ENCODE results near the gene GTF3C2. TPM values are rescaled to one million over a fixed set of nuclear protein-coding genes. Genes with fewer than 3 reads are reported as not detected.

GTF3C2 gene
- total and polyA plus RNA-seq, 2 of the 13 experiments (the other 11 are each of a cell fraction or from before 2014, with no cell fraction given): 77.5 to 130 TPM

GRCh38 chr2:27320958-27321543, 35.5 kb downstream of the GTF3C2 start (continued):
- TF ChIP-seq ZFP37 (CRISPR knock-in tag; IDR thresholded peaks at IDR 0.05; ENCODE audit: borderline replicate concordance): peak; percentile 41; the same call in 1 of the 2 replicates
- no peak for TF ChIP-seq MLLT10 (CRISPR knock-in tag; IDR thresholded peaks at IDR 0.05)
- no peak for TF ChIP-seq ATF5 (CRISPR knock-in tag; IDR thresholded peaks at IDR 0.05; ENCODE audit: low read depth)
- peak; percentile 80; the same call in 1 of the 2 replicates for TF ChIP-seq ZNF580 (CRISPR knock-in tag; IDR thresholded peaks at IDR 0.05; ENCODE audit: borderline replicate concordance, low read depth)
- no peak for TF ChIP-seq ZNF646 (CRISPR knock-in tag; IDR thresholded peaks at IDR 0.05)
- no peak for TF ChIP-seq ZNF589 (CRISPR knock-in tag; conservative IDR thresholded peaks at IDR 0.05)
- TF ChIP-seq ZNF747 (CRISPR knock-in tag; IDR thresholded peaks at IDR 0.05; ENCODE audit: borderline replicate concordance): peak; percentile 44; the same call in 1 of the 2 replicates
- TF ChIP-seq ZNF614 (CRISPR knock-in tag; IDR thresholded peaks at IDR 0.05; ENCODE audit: borderline replicate concordance): peak; percentile 86; the same call in 1 of the 2 replicates
- peak; percentile 82; the same call in 1 of the 2 replicates for TF ChIP-seq AKAP8 (CRISPR knock-in tag; IDR thresholded peaks at IDR 0.05)
- TF ChIP-seq ZNF180 (CRISPR knock-in tag; IDR thresholded peaks at IDR 0.05; ENCODE audit: borderline replicate concordance, low read depth): no peak
- TF ChIP-seq MEIS1 (CRISPR knock-in tag; IDR thresholded peaks at IDR 0.05; ENCODE audit: borderline replicate concordance): peak; percentile 89; the same call in 1 of the 2 replicates
- TF ChIP-seq ADNP (CRISPR knock-in tag; IDR thresholded peaks at IDR 0.05): no peak
- TF ChIP-seq SATB2 (CRISPR knock-in tag; IDR thresholded peaks at IDR 0.05): no peak
- no peak for TF ChIP-seq ZNF570 (CRISPR knock-in tag; IDR thresholded peaks at IDR 0.05; ENCODE audit: borderline replicate concordance)
- TF ChIP-seq MTF2 (CRISPR knock-in tag; IDR thresholded peaks at IDR 0.05; ENCODE audit: borderline replicate concordance): no peak
- TF ChIP-seq MTA1 (CRISPR knock-in tag; IDR thresholded peaks at IDR 0.05; ENCODE audit: borderline replicate concordance): no peak
- TF ChIP-seq ZNF777 (CRISPR knock-in tag; IDR thresholded peaks at IDR 0.05): no peak
- TF ChIP-seq IRF1 (CRISPR knock-in tag; IDR thresholded peaks at IDR 0.05; ENCODE audit: low read depth): no peak
- no peak for TF ChIP-seq ELF4 (CRISPR knock-in tag; IDR thresholded peaks at IDR 0.05; ENCODE audit: borderline replicate concordance)
- no peak for TF ChIP-seq TOPORS (CRISPR knock-in tag; IDR thresholded peaks at IDR 0.05)
- TF ChIP-seq CHD2 (IDR thresholded peaks at IDR 0.05; ENCODE audit: low read depth, low read length): no peak
- no peak for TF ChIP-seq ZSCAN22 (CRISPR knock-in tag; IDR thresholded peaks at IDR 0.05)
- TF ChIP-seq RELA (CRISPR knock-in tag; IDR thresholded peaks at IDR 0.05): peak; percentile 81; the same call in 1 of the 2 replicates
